H1 (cell line): ENCODE measurements around the gene EEF2K. TPM values are rescaled to one million over a fixed set of nuclear protein-coding genes. Genes with fewer than 3 reads are reported as not detected.

Experiments used
- PHF8 ChIP-seq: fragments of 200-600 bp; sonication (generic); conservative IDR thresholded peaks from 2 replicates; pipeline ENCODE4 v1.7.1; 2012; ENCODE audit warnings: low read depth, mild to moderate bottlenecking, inconsistent platforms, low read length, moderate library complexity
- polyA plus RNA-seq, 7 experiments: library from polyadenylated mRNA; depleted of rRNA in 3 of 7; stranded (reverse) in 5 of 7; unstranded in 2 of 7; fragments of >200 nt in 5 of 7; fragments of 200-250 nt in 2 of 7; gene quantifications; 1 replicate in 5 of 7; 2 replicates in 1 of 7; 4 replicates in 1 of 7; pipeline versions ENCODE4 v1.2.1 to v1.2.3, GENCODE V29; 2011 to 2013; ENCODE audit warnings: missing spikeins in 2 of 7, mixed read lengths in 2 of 7
- total RNA-seq: library from RNA; stranded (reverse); fragmentation: NEBNext Ultra II Directional; extraction: Animal tissue kit (Norgen Biotek cat#: 25700); gene quantifications from 2 replicates; pipeline ENCODE4 v1.2.1, GENCODE V29; 2021

EEF2K gene
- total and polyA plus RNA-seq, 2 of the 8 experiments (the other 6 are each of a cell fraction or from before 2014, with no cell fraction given): 14.9 to 30.2 TPM

DNA sequence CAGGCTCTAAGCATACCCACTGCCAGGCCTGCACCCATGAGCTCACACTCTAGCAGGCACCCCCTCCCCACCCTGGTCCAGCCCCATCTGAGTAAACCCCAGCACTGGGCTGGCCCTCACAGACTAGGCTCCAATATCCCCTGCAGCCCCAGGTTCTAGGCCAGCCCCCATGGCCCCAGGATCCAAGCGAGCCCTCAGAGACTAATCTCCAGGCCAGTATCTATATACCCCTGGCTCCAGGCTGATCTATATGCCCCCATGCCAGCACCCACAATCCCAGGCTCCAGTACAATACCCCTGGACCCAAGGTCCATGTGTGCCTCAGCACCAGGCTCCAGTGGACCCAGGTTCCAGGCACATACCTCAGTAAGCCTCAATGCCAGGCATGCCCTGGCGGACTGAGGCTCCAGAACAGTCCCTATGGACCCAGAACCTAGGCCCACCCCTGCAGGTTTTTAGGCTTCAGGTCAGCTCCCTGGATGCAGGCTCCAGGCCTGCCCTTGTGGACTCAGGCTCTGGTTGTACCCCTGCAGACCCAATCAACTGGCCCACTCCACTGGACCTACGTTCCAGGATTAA is 129.7 kb downstream of the EEF2K start (continued):
- TF ChIP-seq PHF8: no peak
- TF ChIP-seq, all 59 proteins: peak for 0
